NB4 (cell line): Measurements from ENCODE around the gene ZNF488.

Experiments used
- DNase-seq: peaks from one replicate; pipeline ENCODE4 v3.0.0; 2010; ENCODE audit warnings: low read depth
- H3K4me3 ChIP-seq: one replicate; pipeline ENCODE4 v1.5.1; 2011; ENCODE audit warnings: mild to moderate bottlenecking, low read depth, low read length, moderate library complexity
- MYC ChIP-seq: IDR thresholded peaks from 2 replicates; pipeline ENCODE4 v1.6.1; 2011; ENCODE audit warnings: low read depth, low read length
- POLR2A ChIP-seq: IDR thresholded peaks from 2 replicates; pipeline ENCODE4 v1.6.1; 2011; ENCODE audit warnings: mild to moderate bottlenecking; ENCODE audit not compliant: insufficient read length; ENCODE audit errors: extremely low read depth
- TF ChIP-seq, protein P1 (sequence below): IDR thresholded peaks from one replicate; pipeline ENCODE4 v1.5.1; 2012; ENCODE audit warnings: low read depth, low read length
- TF ChIP-seq, protein P2 (sequence below): IDR thresholded peaks from 2 replicates; pipeline ENCODE4 v1.6.1; 2011; ENCODE audit warnings: low read depth, low read length

ZNF488 gene

DNA sequence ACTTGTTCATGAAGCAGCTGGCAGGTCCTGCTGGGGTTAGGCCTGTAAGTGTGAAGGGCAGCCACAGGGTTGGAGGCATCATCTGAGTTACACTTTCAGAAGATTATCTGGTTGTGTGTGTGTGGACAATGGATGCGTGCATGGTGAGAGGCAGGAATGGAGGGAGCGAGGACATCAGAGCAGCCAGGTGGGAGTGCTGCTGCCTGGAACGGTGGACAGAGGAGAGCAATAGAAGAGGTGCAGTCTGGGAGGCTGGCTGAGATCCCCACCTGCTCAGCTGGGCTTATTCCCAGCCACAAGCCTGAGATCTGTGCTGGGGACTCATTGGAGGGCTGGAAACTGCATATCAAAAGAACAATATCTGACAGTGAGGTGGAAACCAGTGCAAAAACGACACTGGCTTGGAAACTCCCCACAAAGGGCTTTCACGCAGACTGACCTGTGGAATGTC lies 17.9 kb downstream of the ZNF488 start:
- TF ChIP-seq, protein P1, sequence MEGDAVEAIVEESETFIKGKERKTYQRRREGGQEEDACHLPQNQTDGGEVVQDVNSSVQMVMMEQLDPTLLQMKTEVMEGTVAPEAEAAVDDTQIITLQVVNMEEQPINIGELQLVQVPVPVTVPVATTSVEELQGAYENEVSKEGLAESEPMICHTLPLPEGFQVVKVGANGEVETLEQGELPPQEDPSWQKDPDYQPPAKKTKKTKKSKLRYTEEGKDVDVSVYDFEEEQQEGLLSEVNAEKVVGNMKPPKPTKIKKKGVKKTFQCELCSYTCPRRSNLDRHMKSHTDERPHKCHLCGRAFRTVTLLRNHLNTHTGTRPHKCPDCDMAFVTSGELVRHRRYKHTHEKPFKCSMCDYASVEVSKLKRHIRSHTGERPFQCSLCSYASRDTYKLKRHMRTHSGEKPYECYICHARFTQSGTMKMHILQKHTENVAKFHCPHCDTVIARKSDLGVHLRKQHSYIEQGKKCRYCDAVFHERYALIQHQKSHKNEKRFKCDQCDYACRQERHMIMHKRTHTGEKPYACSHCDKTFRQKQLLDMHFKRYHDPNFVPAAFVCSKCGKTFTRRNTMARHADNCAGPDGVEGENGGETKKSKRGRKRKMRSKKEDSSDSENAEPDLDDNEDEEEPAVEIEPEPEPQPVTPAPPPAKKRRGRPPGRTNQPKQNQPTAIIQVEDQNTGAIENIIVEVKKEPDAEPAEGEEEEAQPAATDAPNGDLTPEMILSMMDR: no peak
- TF ChIP-seq POLR2A (no peak), MYC (no peak)
- TF ChIP-seq, protein P2, sequence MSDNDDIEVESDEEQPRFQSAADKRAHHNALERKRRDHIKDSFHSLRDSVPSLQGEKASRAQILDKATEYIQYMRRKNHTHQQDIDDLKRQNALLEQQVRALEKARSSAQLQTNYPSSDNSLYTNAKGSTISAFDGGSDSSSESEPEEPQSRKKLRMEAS: no peak
- H3K4me3 ChIP-seq: no peak overlapping the region
- DNase-seq: no peak

DNA sequence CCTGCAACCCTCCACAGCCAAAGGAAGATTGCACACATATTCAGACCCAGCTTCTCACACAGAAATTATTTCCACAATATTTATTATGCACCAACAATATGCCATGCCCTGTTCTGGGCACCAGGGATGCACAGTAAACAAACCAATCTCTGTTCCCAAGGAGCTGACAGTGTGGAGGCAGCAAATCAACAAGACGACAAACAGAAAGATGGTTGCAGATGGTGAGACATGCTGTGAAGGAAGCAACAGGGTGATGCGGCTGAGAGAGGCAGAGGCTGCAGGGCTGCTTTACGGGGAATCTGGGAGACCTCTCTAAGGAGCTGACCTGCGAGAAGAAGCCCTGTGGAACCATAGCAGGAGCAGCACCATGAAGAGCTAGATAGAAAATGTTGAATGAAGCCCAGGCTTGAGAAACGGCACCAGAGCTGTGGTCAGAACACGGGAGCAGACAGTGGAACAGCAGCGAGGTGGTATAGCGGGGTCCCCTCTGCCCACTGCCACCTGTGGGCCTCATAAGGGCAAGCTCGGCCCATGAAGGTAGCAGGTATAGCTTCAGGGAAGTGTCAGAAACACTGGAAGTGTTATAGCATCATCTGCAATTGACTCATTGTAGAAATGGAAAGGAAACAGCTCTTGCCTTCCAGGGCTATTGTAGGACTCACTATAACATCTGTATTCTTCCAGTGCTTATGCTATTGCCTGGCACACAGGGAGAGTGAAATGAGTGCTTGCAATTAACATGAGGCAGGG lies 18.5 kb downstream of the ZNF488 start:
- H3K4me3 ChIP-seq: no peak overlapping the region
- TF ChIP-seq, protein P2: no peak
- TF ChIP-seq MYC (no peak), POLR2A (no peak)
- TF ChIP-seq, protein P1: no peak
- DNase-seq: no peak

DNA sequence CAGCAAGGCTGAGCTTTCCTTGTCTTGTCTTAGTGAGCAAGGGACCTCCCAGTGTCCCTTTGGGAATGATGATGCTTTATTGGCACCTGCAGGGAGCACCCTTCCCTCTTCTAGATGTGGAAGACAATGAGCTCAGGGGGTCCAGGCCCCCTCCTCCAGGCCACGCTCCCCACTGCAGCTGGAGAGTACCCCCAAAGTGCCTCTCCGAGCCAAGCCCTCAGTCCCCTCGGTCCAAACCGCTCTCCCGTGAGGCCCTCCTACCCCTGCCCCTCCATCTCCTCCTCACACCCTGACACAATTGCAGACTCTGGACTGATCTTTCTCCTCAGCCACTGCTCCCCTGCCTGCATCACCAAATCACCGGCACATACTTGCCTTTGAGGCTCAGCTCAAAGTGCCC lies 19.2 kb downstream of the ZNF488 start:
- H3K4me3 ChIP-seq: no peak overlapping the region
- TF ChIP-seq, protein P1: no peak
- TF ChIP-seq POLR2A: no peak
- TF ChIP-seq, protein P2: no peak
- TF ChIP-seq MYC: no peak
- DNase-seq: no peak

DNA sequence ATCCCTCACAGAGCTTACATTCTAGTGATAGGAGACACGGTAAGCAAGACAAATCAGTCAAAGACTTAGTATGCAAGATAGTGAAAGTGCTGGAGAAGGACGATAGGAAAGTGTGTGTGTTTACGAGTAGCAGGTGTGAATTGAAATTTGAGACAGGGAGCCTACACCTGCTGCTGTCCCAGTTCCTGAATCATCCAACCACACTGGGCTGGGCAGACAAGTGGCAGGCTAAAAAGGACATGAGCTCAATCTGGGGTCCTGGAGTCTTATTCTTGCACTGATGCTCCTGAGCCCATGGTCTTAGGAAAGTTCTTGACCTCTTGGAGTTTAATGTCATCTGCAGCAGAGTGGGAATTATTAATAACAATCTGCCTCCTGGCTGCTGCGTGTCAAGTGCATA lies 19.7 kb downstream of the ZNF488 start:
- DNase-seq: no peak
- TF ChIP-seq, protein P2: no peak
- TF ChIP-seq MYC (no peak), POLR2A (no peak)
- TF ChIP-seq, protein P1: no peak
- no peak overlapping the region for H3K4me3 ChIP-seq

DNA sequence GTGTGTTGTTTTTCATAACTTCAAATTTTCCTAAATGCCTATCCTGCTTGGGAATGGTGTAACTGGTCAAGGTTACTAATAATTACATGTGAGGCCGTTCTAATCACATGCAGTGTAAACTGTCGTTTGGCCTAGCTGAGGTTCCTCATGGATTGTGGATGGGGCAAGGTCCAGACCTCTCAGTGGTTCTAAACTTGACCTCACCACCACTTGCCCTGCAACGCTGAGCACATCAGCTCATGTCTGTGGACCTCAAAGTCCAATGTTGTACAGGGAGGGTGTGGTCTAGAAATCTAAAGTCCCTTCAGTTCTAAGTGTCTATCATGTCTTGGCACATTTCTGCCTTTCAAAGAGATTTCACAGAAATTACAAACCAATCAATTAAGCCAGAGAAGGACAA lies 20.3 kb downstream of the ZNF488 start:
- H3K4me3 ChIP-seq: no peak overlapping the region
- TF ChIP-seq POLR2A (no peak), MYC (no peak)
- TF ChIP-seq, protein P1: no peak
- TF ChIP-seq, protein P2: no peak
- DNase-seq: no peak
